Activated naive CD4-positive, alpha-beta T cell treated with anti-CD3 and anti-CD28 coated beads for 36 hours (primary cell): ENCODE measurements around the gene ARHGAP21. TPM values are rescaled to one million over a fixed set of nuclear protein-coding genes. Genes with fewer than 3 reads are reported as not detected.
"Not testable (repeated sequence)": the region's sequence is repeated elsewhere in the genome, so short reads cannot be mapped to it uniquely, and the experiment has no call there.

ENCODE experiments used
- CTCF ChIA-PET: fragments of 350-600 bp; sonication (Branson Sonifier 250); formaldehyde crosslinking; loops from one replicate; lab custom pipeline; 2021; ENCODE audit warnings: antibody characterized with exemption; lab: Charles Lee
- DNase-seq: peaks from one replicate; pipeline ENCODE4 v3.0.0-alpha.2; 2020
- H3K27ac Mint-ChIP-seq: one replicate; pipeline ENCODE4 v1.8.0; 2021; ENCODE audit warnings: mild to moderate bottlenecking, mixed read lengths
- H3K27me3 Mint-ChIP-seq: one replicate; pipeline ENCODE4 v1.8.0; 2021; ENCODE audit warnings: low read depth, mixed read lengths
- H3K36me3 Mint-ChIP-seq: one replicate; pipeline ENCODE4 v1.8.0; 2021; ENCODE audit warnings: low read depth, mixed read lengths
- H3K4me1 Mint-ChIP-seq: one replicate; pipeline ENCODE4 v1.8.0; 2021; ENCODE audit warnings: low read depth, mixed read lengths
- H3K4me3 Mint-ChIP-seq: one replicate; pipeline ENCODE4 v1.8.0; 2021; ENCODE audit warnings: mild to moderate bottlenecking, moderate library complexity, mixed read lengths
- H3K9me3 Mint-ChIP-seq: one replicate; pipeline ENCODE4 v1.8.0; 2021; ENCODE audit warnings: mixed read lengths
- intact Hi-C: fragments of 100-400 bp; cut with micrococcal nuclease; formaldehyde crosslinking; loops from one replicate; pipeline ENCODE4 v1.15.1; 2023
- total RNA-seq, 2 experiments: library from RNA; stranded (reverse); gene quantifications; one replicate each; pipeline ENCODE4 v1.2.3, GENCODE V29; 2021

ARHGAP21 gene
- total RNA-seq, 2 experiments from 2014 or later = 14.6 to 15.0 TPM

GRCh38 chr10:24645022-24645421 lies 78.7 kb downstream of the ARHGAP21 start:
- no peaks in the 10 kb centered on the region for H3K27me3 Mint-ChIP-seq

GRCh38 chr10:24643679-24644209 lies 79.9 kb downstream of the ARHGAP21 start:
- no peaks in the 10 kb centered on the region for H3K36me3 Mint-ChIP-seq
- no peaks in the 10 kb centered on the region for H3K4me1 Mint-ChIP-seq
- no peak overlapping the region for H3K4me3 Mint-ChIP-seq
- H3K9me3 Mint-ChIP-seq = no peaks in the 10 kb centered on the region
- H3K27ac Mint-ChIP-seq = no peak overlapping the region
- H3K27me3 Mint-ChIP-seq = no peaks in the 10 kb centered on the region
- CTCF ChIA-PET = interaction anchor here (1.2 to 1.8 kb wide), 3 partner anchors 27 to 437 kb away, joined by 4 to 12 read pairs (median 5); no protein-coding TSS in a partner anchor
- intact Hi-C loops = loop anchor here (1.0 to 5.0 kb wide), 5 partner anchors 81 to 584 kb away; partner anchors contain the start of gene PRTFDC1
- no peak for DNase-seq

More at GRCh38 chr10:24645022-24645421, 78.7 kb downstream of the ARHGAP21 start:
- Mint-ChIP-seq H3K36me3 (no peaks in the 10 kb centered on the region), H3K27ac (no peak overlapping the region), H3K4me3 (no peak overlapping the region), H3K4me1 (no peaks in the 10 kb centered on the region), H3K9me3 (no peaks in the 10 kb centered on the region)
- intact Hi-C loops = no loop called here
- CTCF ChIA-PET = interaction anchor here (1.4 kb wide), 1 partner anchor 29 kb away, joined by 5 read pairs; no protein-coding TSS in a partner anchor
- no peak for DNase-seq

- Mint-ChIP-seq H3K27me3 (no peaks in the 10 kb centered on the region), H3K27ac (no peak overlapping the region), H3K4me3 (no peak overlapping the region), H3K36me3 (no peaks in the 10 kb centered on the region), H3K4me1 (no peaks in the 10 kb centered on the region), H3K9me3 (no peaks in the 10 kb centered on the region)
- CTCF ChIA-PET = interaction anchor here (1.2 to 1.8 kb wide), 6 partner anchors 85 to 440 kb away, joined by 3 to 12 read pairs (median 4); no protein-coding TSS in a partner anchor
- intact Hi-C loops = loop anchor here (1.0 to 5.0 kb wide), 5 partner anchors 81 to 584 kb away; partner anchors contain the start of gene PRTFDC1
- peak; percentile 12 for DNase-seq
Measured at GRCh38 chr10:24642921-24643678, 80.6 kb downstream of the ARHGAP21 start.

GRCh38 chr10:24639124-24639523 lies 84.6 kb downstream of the ARHGAP21 start:
- CTCF ChIA-PET = no interaction called here
- Mint-ChIP-seq H3K4me3 (no peak overlapping the region), H3K36me3 (no peaks in the 10 kb centered on the region), H3K4me1 (no peaks in the 10 kb centered on the region), H3K9me3 (no peaks in the 10 kb centered on the region), H3K27ac (no peak overlapping the region), H3K27me3 (no peaks in the 10 kb centered on the region)
- DNase-seq = no peak
- intact Hi-C loops = no loop called here

GRCh38 chr10:24625778-24626177 lies 97.9 kb downstream of the ARHGAP21 start:
- intact Hi-C loops = no loop called here
- Mint-ChIP-seq H3K27me3 (no peaks in the 10 kb centered on the region), H3K9me3 (no peaks in the 10 kb centered on the region), H3K4me3 (no peak overlapping the region), H3K4me1 (peaks cover 23% of the 10 kb centered on the region), H3K27ac (no peak overlapping the region), H3K36me3 (peaks cover 2% of the 10 kb centered on the region)
- DNase-seq = no peak
- CTCF ChIA-PET = no interaction called here

GRCh38 chr10:24623383-24623782 lies 100.3 kb downstream of the ARHGAP21 start:
- CTCF ChIA-PET = interaction anchor here (1.0 kb wide), 1 partner anchor 458 kb away, joined by 5 read pairs; no protein-coding TSS in a partner anchor
- Mint-ChIP-seq H3K4me3 (no peak overlapping the region), H3K4me1 (peaks cover 32% of the 10 kb centered on the region), H3K27me3 (no peaks in the 10 kb centered on the region), H3K27ac (no peak overlapping the region), H3K9me3 (no peaks in the 10 kb centered on the region), H3K36me3 (peaks cover 4% of the 10 kb centered on the region)
- DNase-seq = no peak
- intact Hi-C loops = loop anchor here (5.0 kb wide), 2 partner anchors 199 to 259 kb away; no protein-coding TSS in a partner anchor

- no peaks in the 10 kb centered on the region for H3K9me3 Mint-ChIP-seq
- H3K36me3 Mint-ChIP-seq = peaks cover 4% of the 10 kb centered on the region
- H3K4me3 Mint-ChIP-seq = peak overlapping the region; percentile 53
- H3K27me3 Mint-ChIP-seq = no peaks in the 10 kb centered on the region
- intact Hi-C loops = loop anchor here (1.0 to 5.0 kb wide), 4 partner anchors 101 to 458 kb away; no protein-coding TSS in a partner anchor
- DNase-seq = peak; percentile 12
- H3K4me1 Mint-ChIP-seq = peaks cover 37% of the 10 kb centered on the region
- H3K27ac Mint-ChIP-seq = peak overlapping the region; percentile 46
- CTCF ChIA-PET = interaction anchor here (0.5 to 1.2 kb wide), 6 partner anchors 17 to 606 kb away, joined by 3 to 5 read pairs (median 4); no protein-coding TSS in a partner anchor
Measured at GRCh38 chr10:24622781-24623301, 100.8 kb downstream of the ARHGAP21 start.

GRCh38 chr10:24621035-24621795 lies 102.5 kb downstream of the ARHGAP21 start:
- CTCF ChIA-PET = interaction anchor here (1.2 kb wide), 1 partner anchor 435 kb away, joined by 4 read pairs; no protein-coding TSS in a partner anchor
- not testable (repeated sequence) for H3K36me3 Mint-ChIP-seq, DNase-seq, H3K4me3 Mint-ChIP-seq, H3K27ac Mint-ChIP-seq, H3K9me3 Mint-ChIP-seq, H3K27me3 Mint-ChIP-seq
- intact Hi-C loops = loop anchor here (5.0 kb wide), 2 partner anchors 201 to 261 kb away; no protein-coding TSS in a partner anchor
- peaks cover 40% of the 10 kb centered on the region for H3K4me1 Mint-ChIP-seq

GRCh38 chr10:24619994-24620310 lies 103.7 kb downstream of the ARHGAP21 start:
- intact Hi-C loops = loop anchor here (5.0 kb wide), 2 partner anchors 202 to 262 kb away; no protein-coding TSS in a partner anchor
- H3K36me3 Mint-ChIP-seq, H3K9me3 Mint-ChIP-seq, H3K4me3 Mint-ChIP-seq, H3K27ac Mint-ChIP-seq, DNase-seq, CTCF ChIA-PET, H3K27me3 Mint-ChIP-seq: not testable (repeated sequence)
- peaks cover 38% of the 10 kb centered on the region for H3K4me1 Mint-ChIP-seq

GRCh38 chr10:24619291-24619993 lies 104.2 kb downstream of the ARHGAP21 start:
- H3K27ac Mint-ChIP-seq, H3K9me3 Mint-ChIP-seq, CTCF ChIA-PET, DNase-seq, H3K36me3 Mint-ChIP-seq, H3K4me3 Mint-ChIP-seq, intact Hi-C loops, H3K27me3 Mint-ChIP-seq: not testable (repeated sequence)
- peaks cover 38% of the 10 kb centered on the region for H3K4me1 Mint-ChIP-seq

GRCh38 chr10:24618401-24618800 lies 105.3 kb downstream of the ARHGAP21 start:
- intact Hi-C loops = loop anchor here (1.0 kb wide), 1 partner anchor 106 kb away; no protein-coding TSS in a partner anchor
- DNase-seq = no peak
- no peak overlapping the region for H3K27ac Mint-ChIP-seq
- CTCF ChIA-PET = interaction anchor here (0.5 to 1.7 kb wide), 14 partner anchors 12 to 463 kb away, joined by 3 to 19 read pairs (median 4); partner anchors contain the start of gene PRTFDC1
- H3K9me3 Mint-ChIP-seq = no peaks in the 10 kb centered on the region
- peak overlapping the region; percentile 3 for H3K4me3 Mint-ChIP-seq
- peaks cover 7% of the 10 kb centered on the region for H3K36me3 Mint-ChIP-seq
- H3K4me1 Mint-ChIP-seq = peaks cover 32% of the 10 kb centered on the region
- no peaks in the 10 kb centered on the region for H3K27me3 Mint-ChIP-seq
